ENCODE measurements around the gene CRIM1.

The CRIM1 gene

DNA sequence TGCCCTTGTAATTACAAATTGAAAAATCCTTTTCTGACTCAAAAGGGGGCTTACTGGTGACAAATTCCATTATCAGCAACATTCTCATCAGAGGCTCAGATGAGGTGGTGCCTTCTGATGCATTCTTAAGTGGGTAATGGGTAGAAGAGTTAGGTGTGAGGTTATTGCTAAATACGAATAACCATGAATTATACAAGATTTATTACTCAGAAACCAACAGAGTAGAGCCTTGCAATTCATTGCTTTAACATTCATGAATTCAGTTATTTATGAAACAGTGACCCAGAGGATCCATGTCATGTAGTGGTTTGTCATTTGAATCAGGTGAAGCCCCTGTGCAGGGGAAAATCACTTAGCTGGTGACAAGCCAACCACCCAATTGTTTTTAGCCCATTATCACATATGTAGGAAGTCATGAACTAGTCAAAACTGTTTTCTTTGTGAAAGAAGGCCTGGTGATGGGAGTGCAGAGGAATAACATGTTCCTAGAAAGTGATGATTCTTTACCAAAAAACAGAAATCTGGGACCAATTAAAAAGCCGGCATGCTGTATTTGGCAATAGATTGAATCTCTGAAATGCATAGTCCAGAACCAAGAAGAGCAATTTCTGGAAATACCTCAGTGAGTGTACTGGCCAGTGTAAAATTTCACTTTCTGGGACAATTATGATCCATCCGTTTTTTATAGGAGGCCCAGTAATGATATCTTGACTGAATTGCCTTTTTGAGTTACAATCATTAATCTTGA is 70.2 kb downstream of the CRIM1 start:
- no peak for DNase-seq (ENCODE audit: low read depth)

DNA sequence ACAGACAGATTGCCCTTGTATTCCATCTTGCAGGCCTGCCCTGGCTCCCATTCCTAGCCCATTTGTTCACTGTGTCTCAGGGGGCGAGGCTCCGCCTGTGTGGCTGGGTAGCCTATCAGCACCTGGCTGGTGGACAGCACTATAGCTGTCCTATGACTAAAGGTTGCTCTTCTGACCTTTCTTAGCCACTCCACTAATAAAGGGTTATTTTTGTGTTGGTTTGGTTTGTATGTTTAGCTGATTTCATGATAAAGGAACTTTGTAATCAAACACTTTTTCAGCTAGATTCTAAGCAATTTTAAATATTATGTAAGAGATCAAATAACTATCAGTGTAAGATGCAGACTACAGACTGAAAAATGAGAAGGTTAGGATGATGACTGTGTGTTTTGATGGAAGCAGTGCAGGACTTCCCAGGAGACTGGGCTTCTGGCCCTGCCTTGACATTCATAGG is 72.2 kb downstream of the CRIM1 start:
- no peak for DNase-seq (ENCODE audit: low read depth)

DNA sequence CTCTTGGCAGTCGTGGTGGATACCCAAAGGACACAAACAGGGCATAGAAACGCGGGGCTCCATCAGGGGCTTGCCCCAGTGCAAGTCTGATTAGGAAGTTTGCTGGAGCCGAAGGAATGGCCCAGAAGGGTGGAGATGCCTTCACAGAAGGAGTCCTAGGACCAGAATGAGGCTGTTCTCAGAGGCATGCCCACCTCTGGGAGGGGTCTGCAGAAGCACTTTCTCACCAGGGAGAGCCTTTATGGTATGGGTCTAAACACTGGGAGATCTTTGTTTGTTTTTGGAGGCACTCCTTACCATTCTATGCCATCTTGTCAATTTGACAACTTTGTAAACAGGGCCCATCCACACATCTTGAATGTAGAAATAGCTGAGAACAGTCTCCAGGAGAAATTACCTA is 75.0 kb downstream of the CRIM1 start:
- DNase-seq (ENCODE audit: low read depth), result no peak

DNA sequence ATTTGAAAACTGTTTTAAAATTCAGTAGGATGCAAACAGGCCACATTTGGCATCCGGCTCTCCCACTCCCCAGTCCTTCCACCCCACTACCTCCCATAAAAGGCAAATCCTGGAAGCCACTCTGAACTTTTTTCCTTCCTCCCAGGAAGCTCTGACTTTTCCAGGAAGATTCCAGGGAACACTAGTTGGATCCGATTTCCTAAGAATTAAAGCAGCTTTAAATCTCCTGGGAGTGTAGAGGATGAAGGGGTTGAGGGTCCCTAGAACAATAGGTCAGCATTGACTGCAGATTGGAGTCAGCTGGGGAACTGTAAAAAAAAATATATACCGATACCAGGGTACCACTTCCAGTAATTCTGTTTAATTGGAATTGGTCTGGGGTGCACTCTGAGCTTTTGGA is 76.9 kb downstream of the CRIM1 start:
- no peak for DNase-seq (ENCODE audit: low read depth)

DNA sequence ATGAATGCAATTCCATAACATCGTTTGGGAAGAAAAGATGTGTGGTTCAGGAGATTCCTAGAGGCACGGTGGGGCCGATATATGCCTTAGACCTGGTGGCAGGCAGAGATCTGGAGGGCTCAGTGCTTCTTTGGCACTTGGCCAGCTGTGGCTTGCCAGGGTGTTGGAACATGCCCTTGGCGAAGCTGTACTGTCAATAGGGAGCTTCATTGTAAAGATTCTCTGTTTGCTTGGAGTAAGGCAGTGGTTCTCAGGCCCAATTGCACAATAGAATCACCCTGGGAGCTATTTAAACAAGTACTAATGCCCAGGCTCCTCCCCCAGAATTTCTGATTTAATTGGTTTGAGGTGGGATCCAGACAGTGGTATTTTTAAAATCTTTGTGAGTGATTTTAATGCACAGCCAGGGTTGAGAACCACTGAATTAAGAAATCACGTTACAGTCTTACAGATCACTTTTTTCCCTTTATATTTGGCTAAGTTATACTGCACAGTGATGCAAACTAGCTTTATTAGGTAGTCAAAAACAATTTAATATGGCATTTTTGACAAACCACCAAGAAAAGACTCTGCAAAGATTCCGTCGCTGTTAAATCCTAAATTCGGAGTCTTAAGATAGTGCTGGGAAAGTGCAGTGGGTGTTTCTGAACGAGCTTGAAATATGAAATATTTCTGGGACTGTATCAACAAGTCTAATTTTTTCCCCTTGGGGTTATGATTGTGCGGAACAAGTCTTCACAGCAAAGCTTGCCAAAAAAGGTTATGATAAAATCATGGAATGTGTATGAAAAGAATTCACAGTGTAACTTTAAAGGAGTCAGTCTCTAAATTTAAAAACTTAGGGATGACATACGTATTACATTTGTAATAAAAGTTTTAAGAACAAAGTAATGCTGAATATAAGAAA is 78.0 kb downstream of the CRIM1 start:
- no peak for DNase-seq (ENCODE audit: low read depth)

DNA sequence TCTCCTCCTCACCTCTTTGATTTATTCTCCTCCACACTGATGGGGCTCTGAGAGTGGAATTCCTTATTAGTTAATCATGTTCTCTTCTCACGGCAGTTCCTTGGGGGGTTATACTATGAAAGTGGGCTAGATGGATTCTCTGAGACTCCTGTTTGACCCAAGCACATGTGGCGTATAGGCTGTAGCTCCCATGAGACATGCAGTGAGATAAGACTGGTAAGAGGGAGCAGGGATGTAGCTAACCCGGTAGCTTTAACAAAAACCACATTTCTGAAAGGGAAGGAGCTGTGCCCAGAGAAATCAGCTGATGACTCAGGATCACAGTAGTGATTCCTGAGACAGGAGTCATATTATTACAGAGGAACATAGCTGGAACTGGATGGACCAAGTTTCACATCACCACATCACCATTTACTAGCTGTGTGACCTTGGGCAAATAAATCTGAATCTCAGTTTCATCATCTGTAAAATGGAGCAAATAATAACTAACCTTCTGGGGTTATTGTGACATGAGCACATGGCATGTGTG is 82.9 kb downstream of the CRIM1 start:
- DNase-seq (ENCODE audit: low read depth), result no peak

DNA sequence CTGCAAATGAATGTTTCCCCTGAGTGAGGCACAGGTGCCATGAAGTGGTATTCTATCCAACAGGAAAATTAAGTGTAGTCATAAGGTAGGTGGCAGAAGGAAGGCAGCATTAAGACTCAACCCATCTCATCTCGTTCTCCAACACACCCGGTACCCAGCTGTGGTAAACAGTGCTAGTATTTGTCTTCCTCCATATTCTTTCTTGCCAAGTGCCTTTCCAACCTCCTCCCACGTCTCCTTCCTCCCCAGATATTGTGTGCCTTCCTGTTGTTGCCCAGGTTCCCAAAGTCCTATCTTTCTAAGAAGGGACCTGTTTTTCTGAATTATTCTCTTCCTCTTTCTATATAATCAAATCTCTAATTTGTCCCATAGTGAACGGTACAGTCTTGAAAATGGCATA is 83.5 kb downstream of the CRIM1 start:
- no peak for DNase-seq (ENCODE audit: low read depth)

DNA sequence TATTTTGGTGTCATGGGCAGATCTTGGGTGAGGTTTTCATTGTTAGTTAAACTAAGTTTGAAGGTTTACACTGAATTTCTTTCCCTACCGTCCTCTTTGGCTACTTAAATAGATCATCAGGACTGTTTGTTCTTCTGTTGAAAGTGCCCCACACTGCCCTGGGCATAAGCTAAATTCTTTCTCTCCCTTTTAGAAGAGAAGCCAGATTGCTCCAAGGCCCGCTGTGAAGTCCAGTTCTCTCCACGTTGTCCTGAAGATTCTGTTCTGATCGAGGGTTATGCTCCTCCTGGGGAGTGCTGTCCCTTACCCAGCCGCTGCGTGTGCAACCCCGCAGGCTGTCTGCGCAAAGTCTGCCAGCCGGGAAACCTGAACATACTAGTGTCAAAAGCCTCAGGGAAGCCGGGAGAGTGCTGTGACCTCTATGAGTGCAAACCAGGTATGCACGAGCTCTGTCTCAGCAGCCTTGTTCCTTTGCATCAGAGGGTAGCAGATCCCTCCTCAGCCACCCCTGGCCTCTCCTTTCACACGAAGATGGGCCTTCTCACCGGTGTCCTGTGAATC is 85.6 kb downstream of the CRIM1 start:
- DNase-seq (ENCODE audit: low read depth), result no peak

DNA sequence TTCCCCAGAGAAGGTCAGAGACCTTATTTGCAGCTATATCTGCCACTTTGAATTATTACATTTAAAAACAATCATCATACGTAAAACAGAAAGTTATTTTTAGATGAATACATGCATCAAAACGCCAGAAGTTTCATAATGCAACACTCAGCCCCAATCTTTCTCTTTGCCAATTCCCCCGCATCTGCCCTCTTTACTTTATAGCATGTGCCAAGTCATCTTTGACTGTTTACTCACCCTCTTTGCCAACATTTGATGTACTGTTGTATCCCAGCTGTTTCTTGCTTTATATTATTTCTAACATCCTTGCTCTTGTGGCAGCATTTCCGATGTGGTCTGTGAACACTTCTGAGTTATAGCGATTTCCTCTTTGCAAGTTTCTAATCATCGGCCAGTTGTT is 86.2 kb downstream of the CRIM1 start:
- DNase-seq (ENCODE audit: low read depth), result no peak

DNA sequence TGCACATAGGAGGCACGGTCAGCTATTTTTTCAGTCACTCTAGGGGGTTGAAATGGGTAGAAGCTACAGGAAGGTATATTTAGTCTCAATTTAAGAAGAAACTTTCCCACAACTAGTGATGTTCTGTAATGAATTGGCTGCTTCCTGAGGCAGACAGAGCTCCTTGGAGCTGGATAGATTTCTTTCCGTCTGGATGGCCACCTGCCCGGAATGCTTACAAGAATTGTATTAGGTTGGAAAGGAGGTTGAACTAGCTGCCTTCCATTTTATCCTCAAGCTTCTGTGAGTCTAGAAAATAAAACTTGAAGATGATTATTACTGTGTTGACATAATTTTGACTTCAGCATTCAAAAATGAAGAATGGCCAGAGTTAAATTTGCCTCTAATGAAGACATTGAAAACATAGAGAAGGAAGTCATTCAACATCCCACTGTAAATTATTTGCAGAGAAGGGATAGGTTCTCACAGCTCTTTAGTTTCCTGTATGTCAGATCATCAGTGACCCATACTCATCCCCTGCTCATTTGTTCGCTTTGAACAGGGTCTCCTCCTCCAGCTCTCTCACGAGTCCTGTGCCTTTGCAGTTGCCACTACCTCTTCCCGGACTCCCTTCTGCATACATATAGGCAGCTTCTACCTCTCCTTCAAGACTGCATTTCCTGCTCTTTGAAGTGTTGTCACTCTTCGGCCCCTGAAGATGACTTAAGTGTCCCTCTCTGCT is 88.8 kb downstream of the CRIM1 start:
- no peak for DNase-seq (ENCODE audit: low read depth)

DNA sequence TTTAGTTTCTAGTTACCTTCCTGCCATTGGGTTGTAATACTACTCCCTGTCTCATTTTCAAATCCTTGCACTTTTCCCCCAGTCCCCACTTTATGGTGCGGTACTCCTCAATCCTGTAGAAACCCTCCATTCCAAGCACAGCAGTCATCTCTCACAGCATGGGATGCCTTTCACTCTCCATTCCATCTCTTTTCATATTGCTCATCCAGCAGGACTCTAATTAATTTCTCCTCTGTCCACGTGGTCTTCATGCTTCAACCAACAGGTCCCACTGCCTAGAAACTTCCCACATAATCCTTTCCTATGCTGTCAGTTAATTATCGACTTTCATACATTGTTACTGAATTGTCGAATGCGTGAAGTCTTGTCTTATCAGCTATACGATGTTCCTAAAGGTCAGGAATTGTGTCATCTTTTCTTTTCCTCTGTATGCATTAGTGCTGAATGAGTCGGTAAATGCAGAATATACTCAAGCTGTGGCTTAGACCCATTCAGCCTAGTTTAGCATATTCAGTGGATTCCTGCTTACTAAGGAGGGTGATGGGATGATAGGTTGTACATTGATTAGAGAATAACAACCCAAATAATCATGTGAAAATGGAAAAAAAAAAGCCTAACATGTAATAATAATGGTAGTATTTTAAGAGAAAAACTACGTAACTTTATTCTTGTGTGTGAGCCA is 89.7 kb downstream of the CRIM1 start:
- no peak for DNase-seq (ENCODE audit: low read depth)

DNA sequence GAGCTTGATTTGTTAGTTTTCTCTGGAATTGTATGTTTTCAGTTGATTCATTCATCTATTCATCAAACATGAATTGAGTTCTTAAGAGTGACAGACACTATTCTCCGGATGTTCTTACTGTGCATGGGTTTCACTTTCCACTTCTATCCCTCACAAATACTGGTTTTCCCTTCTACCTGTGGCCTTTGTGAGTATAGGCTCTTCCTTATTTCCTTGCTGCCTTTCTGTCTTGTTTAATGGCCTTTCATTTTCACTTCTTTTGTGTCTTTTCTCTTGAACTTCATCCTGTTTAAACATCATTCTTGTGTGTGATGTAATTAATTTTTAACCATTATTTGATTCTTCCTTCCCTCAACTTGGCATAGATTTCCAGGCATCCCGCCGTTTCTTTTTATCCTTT is 90.7 kb downstream of the CRIM1 start:
- DNase-seq (ENCODE audit: low read depth), result no peak

DNA sequence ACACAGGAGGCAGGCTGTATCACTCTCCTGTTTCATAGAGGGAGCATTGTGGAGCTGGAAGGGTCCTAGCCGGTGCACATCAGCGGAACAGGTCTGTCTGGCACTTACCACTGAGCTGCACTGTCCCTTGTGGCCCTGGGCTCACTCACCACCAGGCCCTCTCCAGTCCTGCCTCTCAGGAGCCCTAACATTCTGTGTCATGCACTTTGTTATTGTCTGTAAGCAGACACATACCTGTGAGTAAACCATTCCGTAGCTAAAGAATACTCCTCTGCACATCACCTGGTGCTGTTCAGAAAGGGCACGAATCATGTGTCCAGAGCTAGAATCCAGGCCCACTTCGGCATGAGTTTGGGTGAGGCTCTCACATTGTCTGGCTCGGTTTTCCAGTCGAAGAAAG is 93.6 kb downstream of the CRIM1 start:
- DNase-seq (ENCODE audit: low read depth), result no peak

DNA sequence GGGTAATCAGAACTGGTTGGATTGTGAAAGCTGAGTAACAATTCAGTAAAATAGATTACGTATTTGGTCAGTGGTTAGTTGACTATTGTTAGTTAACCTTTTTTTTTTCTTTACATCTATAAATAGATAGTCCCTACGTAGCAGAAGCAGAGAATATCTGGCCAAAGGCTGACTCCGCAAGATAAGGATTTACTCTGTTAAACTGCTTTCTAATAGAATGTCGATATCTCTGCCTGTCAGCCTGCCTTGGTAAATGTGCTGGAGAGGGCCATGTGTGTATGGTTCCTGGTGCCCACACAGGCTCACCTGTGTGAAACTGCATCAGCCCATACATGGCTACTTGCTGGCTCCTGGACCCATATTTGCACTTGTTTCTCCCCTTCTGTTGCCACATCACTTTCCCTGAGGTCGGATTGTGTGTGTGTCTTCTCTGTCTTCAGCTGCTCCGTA is 94.4 kb downstream of the CRIM1 start:
- no peak for DNase-seq (ENCODE audit: low read depth)

DNA sequence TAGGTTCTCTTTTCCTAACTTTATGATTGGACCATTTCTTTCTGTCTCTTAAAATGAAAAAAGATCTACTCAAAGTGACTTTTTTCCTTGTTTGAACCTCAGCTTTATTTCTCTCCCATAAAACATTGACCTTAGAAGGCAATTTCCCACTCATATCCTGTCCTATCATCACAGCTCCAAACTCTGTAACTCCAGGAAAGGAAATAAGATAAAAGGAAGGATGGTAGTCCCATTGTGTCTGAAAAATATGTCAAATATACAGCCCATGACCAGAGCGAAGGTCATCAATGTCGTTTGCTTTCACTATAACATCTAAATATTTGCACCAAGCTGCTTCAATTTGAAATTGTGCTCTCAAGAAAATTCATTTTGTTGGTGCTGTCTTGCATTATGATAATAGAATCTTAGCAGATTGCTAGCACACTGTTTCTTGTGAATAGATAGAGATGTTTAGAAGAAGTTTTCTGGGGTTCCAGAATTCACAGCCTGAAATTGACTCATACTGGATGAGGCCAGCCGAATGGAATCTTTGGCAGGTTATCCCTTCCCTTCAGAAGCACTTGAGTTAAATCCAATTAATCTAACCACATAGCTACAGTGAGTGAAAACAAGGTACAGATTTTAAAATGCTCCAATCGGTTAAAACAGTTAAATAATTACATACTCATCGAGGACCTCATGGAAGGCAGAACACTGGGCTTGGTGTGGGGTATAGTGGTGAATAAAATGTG is 95.1 kb downstream of the CRIM1 start:
- DNase-seq (ENCODE audit: low read depth), result no peak

DNA sequence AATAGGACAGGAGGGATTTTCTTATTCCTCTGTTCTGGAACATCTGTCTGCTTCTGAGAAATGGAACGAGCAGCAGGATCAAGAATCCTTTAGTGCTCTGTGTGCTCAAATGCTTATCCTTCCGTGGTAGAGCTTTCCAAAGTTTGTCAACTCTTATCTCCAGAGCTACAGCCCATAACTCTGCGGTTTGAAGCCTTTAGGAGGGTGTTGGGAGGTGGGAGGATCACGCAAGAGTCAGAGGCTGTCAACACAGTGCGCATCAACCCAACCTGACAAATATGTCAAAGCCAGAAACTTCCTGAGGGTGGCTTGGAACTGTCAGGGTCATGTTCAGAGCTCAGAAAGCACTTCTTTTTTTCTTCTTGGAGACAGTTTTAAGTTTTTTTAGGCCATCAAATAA is 95.9 kb downstream of the CRIM1 start:
- no peak for DNase-seq (ENCODE audit: low read depth)

DNA sequence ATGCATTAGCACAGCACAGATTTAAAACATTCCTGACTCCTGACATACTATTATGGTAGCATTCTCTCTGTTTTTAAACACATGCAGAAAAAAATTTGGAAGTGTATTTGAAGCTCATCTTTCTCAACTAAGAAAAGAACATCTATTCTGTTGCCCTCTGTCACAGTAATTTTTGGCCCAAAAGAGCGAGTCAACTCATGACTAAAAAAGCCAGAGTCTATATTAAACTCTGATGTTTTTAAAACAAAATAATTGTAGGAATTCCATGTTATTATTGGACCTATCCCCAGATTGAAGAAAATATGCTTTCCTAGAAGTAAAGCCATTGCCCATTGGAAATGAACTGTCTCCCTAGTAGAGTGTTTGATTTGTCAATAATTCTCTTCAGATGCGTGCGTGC is 96.7 kb downstream of the CRIM1 start:
- DNase-seq (ENCODE audit: low read depth), result no peak

DNA sequence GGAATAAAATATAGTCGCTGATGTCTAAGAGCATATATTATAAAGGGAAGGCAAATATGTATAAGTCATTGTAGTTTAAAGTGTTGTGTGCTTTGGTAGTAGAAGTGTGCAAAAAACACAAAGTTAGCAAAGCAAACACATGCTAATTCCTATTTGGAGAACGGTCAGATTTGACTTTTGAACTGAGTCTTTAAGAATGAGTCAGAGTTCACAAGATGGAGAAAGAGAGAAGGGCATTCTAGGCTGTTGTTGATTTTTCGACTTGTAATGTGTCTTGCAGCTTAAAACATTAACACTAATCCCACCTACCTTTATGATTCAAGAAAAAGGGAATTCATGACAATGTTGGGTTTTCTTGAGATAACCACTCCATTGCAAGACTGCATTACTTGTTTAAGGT is 98.1 kb downstream of the CRIM1 start:
- DNase-seq (ENCODE audit: low read depth), result no peak

DNA sequence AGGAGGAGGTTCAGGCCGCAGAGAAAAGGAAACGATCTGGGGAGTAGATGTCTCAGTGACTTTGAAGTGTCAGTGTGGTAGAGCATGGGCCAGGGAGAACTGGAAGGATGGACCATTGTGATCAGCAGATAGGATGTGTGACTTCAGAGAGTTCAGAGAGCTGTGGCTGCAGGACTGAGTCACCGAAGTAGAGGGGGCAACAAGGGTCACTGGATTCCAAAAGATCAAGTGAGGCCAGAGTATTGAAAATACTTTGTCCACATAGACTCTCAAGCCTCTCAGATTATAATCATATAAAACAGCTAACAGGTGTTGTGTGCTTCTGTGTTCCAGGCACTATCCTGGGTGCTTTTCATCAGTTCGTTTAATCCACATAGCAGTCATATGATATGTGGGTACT is 99.4 kb downstream of the CRIM1 start:
- DNase-seq (ENCODE audit: low read depth), result no peak

DNA sequence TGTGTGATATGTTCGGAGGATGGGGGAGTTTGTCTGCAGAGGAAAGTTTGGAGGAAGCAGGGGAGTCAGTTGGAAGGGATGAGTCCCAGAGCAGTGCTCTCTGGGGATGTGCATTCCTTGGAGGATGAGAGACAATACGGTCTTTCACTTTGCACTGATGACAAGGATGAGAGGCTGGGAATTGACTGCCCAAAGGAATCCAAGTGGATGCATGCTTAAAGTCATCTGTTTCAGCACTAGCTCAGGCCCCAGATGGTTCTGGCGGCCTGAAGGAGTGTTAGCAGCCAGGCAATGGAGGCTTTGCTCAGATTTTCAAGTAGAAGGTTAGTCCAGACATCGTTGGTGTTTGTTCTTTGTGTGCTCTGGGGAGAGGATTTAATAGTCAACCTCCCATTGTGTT is 100.2 kb downstream of the CRIM1 start:
- DNase-seq (ENCODE audit: low read depth), result no peak

Measured in activated gamma-delta T cell treated with anti-CD3 and anti-CD28 coated beads, Interleukin-2, amount 50 U/mL, for 16 hours (primary cell).